Stomach (tissue), 4 donors: ENCODE results near the gene CCDC3.

Experiments used
- POLR2A ChIP-seq, 4 donors: fragments of 450-650 bp; IDR thresholded peaks; one replicate each; pipeline ENCODE4 v1.6.1; 2016; ENCODE audit warnings: antibody characterized with exemption in 4 of 4, control low read depth in 2 of 4, mild to moderate bottlenecking in 1 of 4, moderate library complexity in 1 of 4
- POLR2AphosphoS5 ChIP-seq, 3 donors: sonication (generic); formaldehyde crosslinking; IDR thresholded peaks; one replicate each; pipeline ENCODE4 v1.6.1; 2016; ENCODE audit warnings: antibody characterized with exemption in 3 of 3
- TF ChIP-seq, protein P1 (sequence below), 7 experiments: fragments of 450-650 bp in 4 of 7; fragments of 200-600 bp in 3 of 7; sonication (generic) in 3 of 7; IDR thresholded peaks; one replicate each; pipeline ENCODE4 v1.5.1; 2016 to 2019; ENCODE audit warnings: antibody characterized with exemption in 7 of 7, control low read depth in 2 of 7, mild to moderate bottlenecking in 1 of 7

DNA sequence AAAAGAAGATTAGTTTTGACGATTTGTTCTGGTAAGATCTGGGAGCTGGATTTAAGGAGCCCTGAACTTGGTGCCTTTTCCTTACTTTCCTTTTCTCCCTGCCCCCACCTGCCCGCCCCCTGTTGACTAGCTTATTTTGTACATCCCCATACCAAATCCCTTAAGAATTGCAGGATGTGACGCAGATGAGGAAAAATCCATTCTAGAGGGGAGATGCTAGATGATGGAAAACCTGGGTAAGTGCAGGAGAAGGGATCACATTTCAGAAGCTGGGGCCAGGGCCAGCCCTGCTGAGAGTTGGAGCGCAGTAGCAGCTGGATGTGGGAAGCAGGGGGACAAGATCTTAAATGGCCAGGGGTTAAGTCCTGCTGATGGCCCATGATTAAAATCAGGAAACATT is 93.9 kb downstream of the CCDC3 start:
- TF ChIP-seq, protein P1, sequence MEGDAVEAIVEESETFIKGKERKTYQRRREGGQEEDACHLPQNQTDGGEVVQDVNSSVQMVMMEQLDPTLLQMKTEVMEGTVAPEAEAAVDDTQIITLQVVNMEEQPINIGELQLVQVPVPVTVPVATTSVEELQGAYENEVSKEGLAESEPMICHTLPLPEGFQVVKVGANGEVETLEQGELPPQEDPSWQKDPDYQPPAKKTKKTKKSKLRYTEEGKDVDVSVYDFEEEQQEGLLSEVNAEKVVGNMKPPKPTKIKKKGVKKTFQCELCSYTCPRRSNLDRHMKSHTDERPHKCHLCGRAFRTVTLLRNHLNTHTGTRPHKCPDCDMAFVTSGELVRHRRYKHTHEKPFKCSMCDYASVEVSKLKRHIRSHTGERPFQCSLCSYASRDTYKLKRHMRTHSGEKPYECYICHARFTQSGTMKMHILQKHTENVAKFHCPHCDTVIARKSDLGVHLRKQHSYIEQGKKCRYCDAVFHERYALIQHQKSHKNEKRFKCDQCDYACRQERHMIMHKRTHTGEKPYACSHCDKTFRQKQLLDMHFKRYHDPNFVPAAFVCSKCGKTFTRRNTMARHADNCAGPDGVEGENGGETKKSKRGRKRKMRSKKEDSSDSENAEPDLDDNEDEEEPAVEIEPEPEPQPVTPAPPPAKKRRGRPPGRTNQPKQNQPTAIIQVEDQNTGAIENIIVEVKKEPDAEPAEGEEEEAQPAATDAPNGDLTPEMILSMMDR (IDR thresholded peaks at IDR 0.05) = no peak
- TF ChIP-seq POLR2A (IDR thresholded peaks at IDR 0.05) (no peak), POLR2AphosphoS5 (IDR thresholded peaks at IDR 0.05) (no peak)
